ENCODE data around the gene SLMAP. TPM values are rescaled to one million over a fixed set of nuclear protein-coding genes. Genes with fewer than 3 reads are reported as not detected.

SLMAP gene
- total RNA-seq, 4 donors from 2014 or later, result 399 to 519 (median 464) TPM

DNA sequence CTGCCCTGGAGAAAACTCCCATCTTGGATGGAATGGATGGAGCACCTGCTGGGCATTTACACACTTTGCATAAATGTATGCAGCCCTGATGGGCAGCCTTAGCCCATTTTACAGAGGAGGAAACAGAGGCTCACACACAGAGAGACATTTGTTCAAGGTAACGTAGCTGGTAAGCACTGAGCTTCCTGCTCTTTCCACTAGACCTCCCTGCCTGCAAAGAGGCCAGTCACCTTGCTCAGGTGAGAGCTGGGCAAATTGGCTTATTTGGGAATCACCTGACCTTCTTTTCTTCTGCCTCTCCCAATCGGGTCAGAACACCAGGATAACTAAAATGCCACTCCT lies 200.7 kb downstream of the SLMAP start:
- Histone ChIP-seq H3K4me1 (peaks cover 40 to 71% (median 56%) of the 10 kb centered on the region in 4 donors), H3K27me3 (no peaks in the 10 kb centered on the region), H3K4me3 (no peak overlapping the region), H3K36me3 (no peaks in the 10 kb centered on the region), H3K9me3 (no peaks in the 10 kb centered on the region), H3K27ac (replicated peaks in 1 of 4) (peak overlapping the region in 3 of 4 donors; percentile 20 to 85 (median 34))
- no peak for DNase-seq (ENCODE audit: extremely low spot score)
- TF ChIP-seq POLR2AphosphoS5 (IDR thresholded peaks at IDR 0.05) (no peak), POLR2A (IDR thresholded peaks at IDR 0.05; ENCODE audit: low read depth) (no peak), EP300 (IDR thresholded peaks at IDR 0.05) (no peak)
- TF ChIP-seq, protein P1, sequence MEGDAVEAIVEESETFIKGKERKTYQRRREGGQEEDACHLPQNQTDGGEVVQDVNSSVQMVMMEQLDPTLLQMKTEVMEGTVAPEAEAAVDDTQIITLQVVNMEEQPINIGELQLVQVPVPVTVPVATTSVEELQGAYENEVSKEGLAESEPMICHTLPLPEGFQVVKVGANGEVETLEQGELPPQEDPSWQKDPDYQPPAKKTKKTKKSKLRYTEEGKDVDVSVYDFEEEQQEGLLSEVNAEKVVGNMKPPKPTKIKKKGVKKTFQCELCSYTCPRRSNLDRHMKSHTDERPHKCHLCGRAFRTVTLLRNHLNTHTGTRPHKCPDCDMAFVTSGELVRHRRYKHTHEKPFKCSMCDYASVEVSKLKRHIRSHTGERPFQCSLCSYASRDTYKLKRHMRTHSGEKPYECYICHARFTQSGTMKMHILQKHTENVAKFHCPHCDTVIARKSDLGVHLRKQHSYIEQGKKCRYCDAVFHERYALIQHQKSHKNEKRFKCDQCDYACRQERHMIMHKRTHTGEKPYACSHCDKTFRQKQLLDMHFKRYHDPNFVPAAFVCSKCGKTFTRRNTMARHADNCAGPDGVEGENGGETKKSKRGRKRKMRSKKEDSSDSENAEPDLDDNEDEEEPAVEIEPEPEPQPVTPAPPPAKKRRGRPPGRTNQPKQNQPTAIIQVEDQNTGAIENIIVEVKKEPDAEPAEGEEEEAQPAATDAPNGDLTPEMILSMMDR (IDR thresholded peaks at IDR 0.05), result no peak
- intact Hi-C loops (cut with DNase I), result no loop called here
- WGBS, result 92% methylated on average over 2 of the region's 2 CpGs

DNA sequence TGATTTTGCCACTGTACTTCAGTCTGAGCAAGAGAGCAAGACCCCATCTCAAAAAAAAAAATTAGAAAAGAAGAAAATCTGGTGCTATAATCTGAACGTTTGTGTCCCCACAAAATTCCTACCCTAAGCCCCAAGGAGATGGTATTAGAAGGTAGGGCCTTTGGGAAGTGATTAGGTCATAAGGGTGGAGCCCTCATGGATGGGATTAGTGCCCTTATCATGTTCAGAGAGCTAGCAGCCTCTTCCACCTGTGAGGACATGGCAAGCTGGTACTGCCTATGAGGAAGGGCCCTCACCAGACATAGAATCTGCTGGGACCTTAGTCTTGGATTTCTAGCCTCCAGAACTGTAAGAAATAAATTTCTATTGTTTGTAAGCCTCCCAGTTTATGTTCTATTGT lies 201.7 kb downstream of the SLMAP start:
- intact Hi-C loops (cut with DNase I), result no loop called here
- no peaks in the 10 kb centered on the region for H3K27me3 ChIP-seq
- WGBS, result 80% methylated on average over 1 of the region's 1 CpG
- no peak for DNase-seq (ENCODE audit: extremely low spot score)
- peak overlapping the region in 2 of 4 donors; percentile 59 to 85 for H3K27ac ChIP-seq (replicated peaks in 1 of 4)
- TF ChIP-seq POLR2AphosphoS5 (IDR thresholded peaks at IDR 0.05) (no peak), EP300 (IDR thresholded peaks at IDR 0.05) (no peak), POLR2A (IDR thresholded peaks at IDR 0.05; ENCODE audit: low read depth) (no peak)
- TF ChIP-seq, protein P1 (IDR thresholded peaks at IDR 0.05), result no peak
- H3K4me1 ChIP-seq, result peaks cover 30 to 61% (median 46%) of the 10 kb centered on the region in 4 donors
- H3K9me3 ChIP-seq, result no peaks in the 10 kb centered on the region
- no peak overlapping the region for H3K4me3 ChIP-seq
- no peaks in the 10 kb centered on the region for H3K36me3 ChIP-seq

DNA sequence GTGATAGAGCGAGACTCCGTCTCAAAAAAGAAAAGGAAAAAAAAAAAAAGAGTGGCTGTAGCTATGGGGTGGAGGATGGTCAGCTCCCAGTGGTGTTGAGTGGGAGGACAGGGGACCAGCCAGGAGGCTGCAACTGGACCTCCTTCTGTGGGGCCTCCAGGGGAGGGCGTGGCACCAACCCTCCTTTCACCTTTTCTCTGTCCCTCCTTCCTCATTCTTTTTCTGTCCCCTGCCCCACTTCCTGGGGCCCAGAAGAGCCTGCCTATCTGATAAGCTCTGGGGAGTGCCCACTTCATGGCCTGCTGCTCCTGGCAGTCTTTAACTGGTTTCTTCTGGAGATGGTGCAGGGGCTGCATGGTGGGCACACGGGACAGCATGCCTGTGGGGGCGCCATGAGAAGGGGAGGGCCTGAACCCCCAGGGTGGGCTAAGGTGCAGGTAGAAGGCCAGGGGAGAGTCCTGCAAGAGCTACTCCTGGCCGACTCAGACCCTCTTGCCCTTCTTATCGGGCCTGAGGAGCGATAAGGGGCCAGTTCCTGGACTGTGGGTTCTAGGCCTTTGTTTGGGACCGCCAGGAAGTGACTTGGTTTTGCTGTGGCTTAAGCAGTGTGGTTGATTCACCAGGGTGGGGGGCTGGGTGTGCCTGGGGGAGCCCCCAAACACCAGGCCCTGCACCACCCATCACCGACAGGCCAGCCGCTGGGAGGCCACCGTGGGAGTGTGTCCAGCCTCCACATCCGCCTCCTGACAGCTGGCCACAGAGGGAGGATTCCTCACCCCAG lies 202.7 kb downstream of the SLMAP start:
- Histone ChIP-seq H3K36me3 (no peaks in the 10 kb centered on the region), H3K9me3 (no peaks in the 10 kb centered on the region), H3K27ac (replicated peaks in 1 of 4) (peak overlapping the region; percentile 59 to 85 (median 78)), H3K27me3 (no peaks in the 10 kb centered on the region), H3K4me1 (peaks cover 22 to 55% (median 37%) of the 10 kb centered on the region in 4 donors), H3K4me3 (peak overlapping the region in 3 of 4 donors; percentile 1 to 43 (median 25))
- no peak for DNase-seq (ENCODE audit: extremely low spot score)
- TF ChIP-seq, protein P1 (IDR thresholded peaks at IDR 0.05), result no peak
- TF ChIP-seq EP300 (IDR thresholded peaks at IDR 0.05) (no peak), POLR2AphosphoS5 (IDR thresholded peaks at IDR 0.05) (no peak), POLR2A (IDR thresholded peaks at IDR 0.05; ENCODE audit: low read depth) (no peak)
- intact Hi-C loops (cut with DNase I), result no loop called here
- WGBS, result 69% methylated on average over 8 of the region's 13 CpGs

DNA sequence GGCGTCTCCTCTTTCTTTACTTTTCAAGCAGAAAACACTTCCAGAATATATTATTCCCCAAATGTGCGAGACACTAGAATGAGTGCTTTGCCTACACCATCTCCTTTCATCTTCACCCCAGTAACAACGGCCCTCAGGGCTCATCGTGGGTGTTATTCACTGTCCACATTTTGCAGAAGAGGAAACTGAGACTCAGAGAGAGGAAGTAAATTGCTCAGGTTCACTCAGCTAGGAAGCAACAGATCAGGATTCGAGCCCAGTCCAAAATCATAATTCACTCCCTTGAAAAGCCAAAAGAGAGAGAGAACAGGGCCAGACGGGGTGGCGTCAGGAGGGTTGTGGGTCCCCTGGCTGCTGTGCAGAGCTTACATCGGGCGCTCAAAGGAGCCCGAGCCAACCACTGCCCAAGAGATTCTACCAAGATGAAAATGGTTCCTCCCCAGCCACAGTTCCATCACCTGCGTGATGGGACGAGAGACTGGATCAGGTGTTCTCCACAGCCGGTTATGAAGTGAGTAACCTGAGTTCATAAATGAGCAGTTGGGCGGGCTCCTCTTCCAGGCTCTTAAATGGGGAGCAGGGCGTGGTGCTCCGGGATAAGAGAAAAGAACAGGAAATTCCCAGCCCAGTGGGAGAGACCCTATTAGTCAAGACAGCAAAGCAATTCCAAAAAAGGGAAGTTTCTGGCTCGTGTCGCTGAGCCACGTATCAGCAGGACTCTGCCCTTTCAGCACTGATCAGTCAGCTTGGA lies 203.5 kb downstream of the SLMAP start:
- intact Hi-C loops (cut with DNase I), result no loop called here
- Histone ChIP-seq H3K4me1 (peaks cover 22 to 52% (median 36%) of the 10 kb centered on the region in 4 donors), H3K27ac (replicated peaks in 1 of 4) (peak overlapping the region; percentile 59 to 85 (median 78)), H3K36me3 (no peaks in the 10 kb centered on the region), H3K9me3 (no peaks in the 10 kb centered on the region), H3K27me3 (no peaks in the 10 kb centered on the region), H3K4me3 (peak overlapping the region; percentile 1 to 43 (median 17))
- 28% methylated on average over 19 of the region's 19 CpGs for WGBS
- no peak for DNase-seq (ENCODE audit: extremely low spot score)
- no peak for TF ChIP-seq POLR2A (IDR thresholded peaks at IDR 0.05; ENCODE audit: low read depth)
- TF ChIP-seq, protein P1 (IDR thresholded peaks at IDR 0.05), result no peak
- TF ChIP-seq EP300 (IDR thresholded peaks at IDR 0.05), result no peak
- TF ChIP-seq POLR2AphosphoS5 (IDR thresholded peaks at IDR 0.05), result peak; percentile 24 to 61

Data from esophagus muscularis mucosa (tissue), 4 donors.